Activated T-cell treated with anti-CD3 and anti-CD28 coated beads for 24 hours (primary cell): Measurements from ENCODE around the gene GRPR.
"Not testable (repeated sequence)": the region's sequence is repeated elsewhere in the genome, so short reads cannot be mapped to it uniquely, and the experiment has no call there.

Source experiments
- DNase-seq: peaks from one replicate; pipeline ENCODE4 v3.0.0-alpha.2; 2020; ENCODE audit warnings: low read depth

Gene GRPR

DNA sequence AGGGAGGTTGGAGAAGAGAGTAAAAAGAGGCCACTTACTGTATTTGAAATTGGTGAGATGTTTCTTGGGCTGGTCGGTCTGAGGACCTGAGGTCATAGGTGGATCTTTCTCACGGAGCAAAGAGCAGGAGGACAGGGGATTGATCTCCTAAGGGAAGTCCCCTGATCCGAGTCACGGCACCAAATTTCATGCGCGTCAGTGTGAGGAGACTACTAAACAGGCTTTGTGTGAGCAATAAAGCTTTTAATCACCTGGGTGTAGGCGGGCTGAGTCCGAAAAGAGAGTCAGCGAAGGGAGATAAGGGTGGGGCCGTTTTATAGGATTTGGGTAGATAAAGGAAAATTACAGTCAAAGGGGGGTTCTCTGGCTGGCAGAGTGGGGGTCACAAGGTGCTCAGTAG is 60.5 kb downstream of the GRPR start:
- DNase-seq: not testable (repeated sequence)

DNA sequence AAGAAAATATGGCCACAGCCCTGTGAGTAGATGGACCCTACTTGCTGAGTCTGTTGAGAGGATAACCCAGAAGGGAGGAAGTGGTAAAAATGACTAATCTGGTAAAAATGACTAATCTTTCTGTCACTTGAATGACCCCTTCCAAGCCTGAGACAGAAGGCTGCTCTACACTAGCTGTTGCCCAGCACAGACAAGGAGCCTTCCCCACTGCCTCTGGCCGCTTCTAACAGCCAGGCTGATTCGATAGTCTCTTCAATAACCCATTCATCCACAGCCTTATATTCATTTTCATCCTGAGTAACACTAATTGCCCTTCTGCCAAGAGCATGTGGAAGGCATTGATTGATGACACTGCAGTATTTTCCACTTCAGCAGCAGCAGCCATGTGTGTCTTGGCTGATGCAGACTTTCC is 62.4 kb downstream of the GRPR start:
- DNase-seq: no peak

DNA sequence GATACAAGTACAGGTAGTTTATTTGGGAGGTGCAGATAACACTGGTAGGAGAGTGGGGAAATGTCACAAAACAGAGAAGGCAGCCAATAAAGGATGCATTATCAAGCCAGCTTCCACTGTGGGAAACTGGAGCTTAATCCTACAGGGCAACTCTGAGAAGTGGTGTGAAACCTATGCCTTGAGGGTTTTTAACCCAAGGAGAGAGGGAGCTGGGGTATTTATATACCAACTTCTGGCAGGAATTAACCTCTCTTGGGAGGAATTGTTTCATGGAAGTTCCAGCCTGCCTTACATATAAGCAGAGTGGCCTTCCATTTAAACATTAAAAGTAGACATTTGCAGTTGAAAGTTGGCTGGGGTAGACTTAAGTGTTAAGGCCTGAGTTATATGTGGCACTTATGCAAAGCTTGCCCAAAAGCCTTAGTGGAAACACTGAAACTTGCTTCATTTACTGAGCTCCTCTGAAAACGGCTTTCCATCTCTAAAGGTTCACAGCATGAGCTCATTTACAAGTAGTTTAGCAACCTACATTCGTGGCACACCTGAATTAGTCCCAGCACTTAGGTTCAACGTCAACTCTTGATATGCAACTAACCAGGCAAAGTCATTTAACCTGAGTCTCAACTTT is 63.1 kb downstream of the GRPR start:
- DNase-seq: no peak

DNA sequence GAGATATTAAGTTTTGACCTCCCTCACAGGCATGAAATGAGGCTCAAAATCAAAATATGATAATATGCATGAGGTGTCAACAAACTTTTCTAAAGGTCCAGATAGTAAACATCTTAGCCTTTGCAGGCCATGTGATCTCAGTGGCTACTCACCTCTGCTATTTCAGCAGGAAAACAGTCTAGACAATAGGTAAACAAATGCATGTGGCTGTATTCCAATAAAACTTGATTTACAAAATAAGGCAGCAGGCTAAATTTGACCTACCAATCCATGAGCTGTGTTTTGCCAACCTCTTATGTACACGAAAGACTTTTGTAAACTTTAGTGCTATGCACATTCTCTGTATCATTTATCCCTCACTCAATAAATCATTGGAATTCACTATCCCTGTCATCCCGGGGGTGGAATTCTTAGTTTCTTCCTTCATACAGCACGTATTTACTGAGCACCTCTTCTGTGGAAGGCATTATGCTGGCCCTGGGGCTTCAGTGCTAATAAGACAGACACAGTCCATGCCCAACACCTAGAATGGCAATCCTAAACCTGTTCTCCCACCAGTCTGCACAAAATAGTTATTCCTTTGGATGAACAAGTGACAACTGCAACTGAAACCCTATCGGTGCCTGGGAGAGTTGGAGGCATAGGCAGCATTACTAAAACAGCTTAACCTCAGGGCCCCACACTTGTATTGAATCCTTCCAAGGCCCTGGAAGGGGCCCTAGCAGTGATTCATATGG is 63.8 kb downstream of the GRPR start:
- no peak for DNase-seq

DNA sequence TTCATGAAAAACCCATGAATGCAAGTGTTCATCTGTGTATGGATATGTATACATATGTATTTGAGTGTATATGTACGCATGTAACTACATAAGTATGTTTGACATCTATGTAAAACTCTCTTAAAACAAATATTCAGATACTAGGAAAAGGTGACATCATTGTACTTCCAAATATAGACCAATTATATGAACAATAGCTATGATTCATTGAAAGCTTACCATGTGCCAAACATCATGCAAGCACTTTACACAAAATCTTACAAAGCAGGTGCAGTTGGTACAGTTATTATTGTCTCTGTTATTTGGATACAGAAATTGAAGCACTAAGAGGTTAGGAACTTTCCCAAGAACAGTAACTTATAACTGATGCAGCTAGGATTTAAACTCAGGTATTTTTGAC is 65.3 kb downstream of the GRPR start:
- DNase-seq: no peak

DNA sequence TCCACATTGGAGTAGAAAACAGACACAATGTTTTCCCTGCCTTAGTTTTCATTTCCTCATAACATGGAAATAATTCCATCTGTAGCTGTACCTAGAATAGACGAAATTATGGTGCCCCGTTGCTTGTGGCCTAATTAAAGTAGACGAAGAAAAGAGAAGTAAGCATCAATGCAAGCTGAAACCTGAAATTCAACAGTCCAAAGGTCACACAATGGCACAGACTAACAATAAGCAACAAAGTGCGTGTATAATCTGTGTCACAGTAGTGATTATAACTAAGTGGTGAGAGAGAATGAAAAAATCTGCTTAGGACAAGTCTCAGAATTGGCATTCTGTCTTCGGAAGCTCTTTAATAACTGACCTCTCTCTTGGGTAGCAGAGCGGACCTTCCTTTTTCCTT is 68.2 kb downstream of the GRPR start:
- no peak for DNase-seq

DNA sequence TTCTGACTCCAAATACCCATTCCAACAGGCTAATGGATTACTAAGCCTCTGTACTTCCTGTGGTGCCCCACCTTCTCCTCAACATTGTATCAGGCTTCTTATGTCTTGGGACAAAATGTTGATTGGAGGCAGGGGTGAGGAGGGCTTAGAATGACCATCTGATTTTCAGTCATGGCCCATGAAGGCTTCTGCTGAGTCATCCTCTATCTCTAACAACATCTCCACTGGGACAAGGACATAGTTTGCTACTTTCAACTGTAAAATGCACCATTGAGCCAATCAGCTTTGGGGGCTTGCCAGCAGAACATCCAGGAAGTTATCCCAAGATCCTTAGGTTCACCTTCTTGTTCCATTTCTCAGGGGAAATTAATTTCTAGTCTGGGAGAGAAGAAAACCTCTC is 73.5 kb downstream of the GRPR start:
- no peak for DNase-seq

DNA sequence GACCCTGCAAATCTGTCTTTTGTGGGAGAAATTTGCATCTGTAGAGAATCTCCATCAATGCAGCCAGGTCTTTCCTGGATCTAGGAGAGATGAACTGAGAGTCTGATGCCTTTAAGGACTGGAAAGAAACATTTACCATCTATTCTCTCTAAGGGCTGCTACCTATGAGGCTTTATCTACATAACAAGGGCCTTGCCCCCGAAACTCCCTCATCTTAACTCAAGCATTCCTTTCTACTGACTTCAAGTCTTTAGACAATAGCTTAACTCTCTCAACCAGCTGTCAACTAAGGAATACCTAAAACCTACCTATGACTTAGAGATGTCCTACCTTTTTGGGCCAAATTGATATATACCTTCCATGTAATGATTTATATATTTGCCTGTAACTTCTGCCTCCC is 76.0 kb downstream of the GRPR start:
- DNase-seq: no peak

DNA sequence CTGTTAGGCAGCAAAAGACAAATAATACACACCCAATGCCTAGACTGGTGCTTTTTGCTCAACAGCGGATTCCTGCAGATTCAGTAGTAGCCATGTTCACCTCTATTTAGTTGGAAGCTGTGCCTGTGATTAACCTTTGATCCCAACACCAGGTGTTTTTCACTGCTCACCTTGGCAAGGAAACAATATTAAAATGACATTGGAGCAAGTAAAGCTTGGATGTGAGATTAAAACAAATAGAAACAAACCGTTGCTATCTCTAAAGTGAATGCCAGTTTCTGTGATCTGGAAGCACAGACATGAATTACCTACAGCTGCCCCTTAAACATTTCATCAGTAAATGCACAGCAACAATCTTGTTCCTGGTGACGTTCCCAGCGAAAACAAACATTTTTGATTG is 79.6 kb downstream of the GRPR start:
- DNase-seq: no peak
